Measurements from ENCODE around the gene ATXN2L. TPM values are rescaled to one million over a fixed set of nuclear protein-coding genes. Genes with fewer than 3 reads are reported as not detected.
"Not testable (repeated sequence)": the region's sequence is repeated elsewhere in the genome, so short reads cannot be mapped to it uniquely, and the experiment has no call there.

Gene ATXN2L
- total RNA-seq, 5 donors from 2014 or later (not counting 1 experiment from before 2014, with no cell fraction given): 273 to 345 (median 281) TPM

DNA sequence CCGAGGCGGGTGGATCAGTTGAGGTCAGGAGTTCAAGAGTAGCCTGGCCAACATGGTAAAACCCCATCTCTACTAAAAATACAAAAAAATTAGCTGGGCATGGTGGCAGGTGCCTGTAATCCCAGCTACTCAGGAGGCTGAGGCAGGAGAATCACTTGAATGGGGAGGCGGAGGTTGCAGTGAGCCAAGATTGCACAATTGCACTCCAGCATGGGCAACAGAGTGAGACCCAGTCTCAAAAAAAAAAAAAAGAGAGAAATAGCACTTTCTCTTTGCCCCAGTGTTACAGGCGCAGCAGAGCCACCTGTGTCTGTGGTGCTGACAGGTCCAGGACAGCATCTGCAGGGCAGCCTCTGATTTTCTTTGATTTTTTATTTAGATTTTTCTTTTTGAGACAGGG, 58.8 kb downstream of the ATXN2L start:
- WGBS (ENCODE audit: insufficient coverage): 100% methylated on average over 1 of the region's 4 CpGs
- H3K36me3 Mint-ChIP-seq; H3K36me3 ChIP-seq (ENCODE audit: control insufficient read depth in 2 of 2, extremely low read depth in 1 of 2, insufficient read depth in 1 of 2, low read length in 1 of 2); DNase-seq; POLR2A ChIA-PET; H3K9me3 Mint-ChIP-seq; CTCF ChIA-PET; H3K27ac Mint-ChIP-seq; H3K4me3 ChIP-seq (ENCODE audit: control insufficient read depth in 1 of 2, extremely low read depth in 1 of 2, low read length in 1 of 2); ATAC-seq (replicated peaks in 1 of 4); H3K27me3 Mint-ChIP-seq; H3K27ac ChIP-seq (ENCODE audit: low read length); H3K9me3 ChIP-seq: not testable (repeated sequence)
- peak overlapping the region; percentile 75 to 87 (median 85) for H3K4me3 Mint-ChIP-seq
- Histone ChIP-seq H3K4me1 (ENCODE audit: control insufficient read depth in 1 of 2, extremely low read depth in 1 of 2, insufficient read depth in 2 of 2, low read length in 2 of 2) (peaks cover 2 to 20% of the 10 kb centered on the region in 2 experiments), H3K27me3 (replicated peaks in 1 of 2; ENCODE audit: control insufficient read depth in 2 of 2, extremely low read depth in 1 of 2, insufficient read depth in 2 of 2, low read length in 1 of 2) (peaks cover 0 to 13% of the 10 kb centered on the region in 2 experiments)
- peaks cover 5 to 16% (median 6%) of the 10 kb centered on the region in 3 donors for H3K4me1 Mint-ChIP-seq

DNA sequence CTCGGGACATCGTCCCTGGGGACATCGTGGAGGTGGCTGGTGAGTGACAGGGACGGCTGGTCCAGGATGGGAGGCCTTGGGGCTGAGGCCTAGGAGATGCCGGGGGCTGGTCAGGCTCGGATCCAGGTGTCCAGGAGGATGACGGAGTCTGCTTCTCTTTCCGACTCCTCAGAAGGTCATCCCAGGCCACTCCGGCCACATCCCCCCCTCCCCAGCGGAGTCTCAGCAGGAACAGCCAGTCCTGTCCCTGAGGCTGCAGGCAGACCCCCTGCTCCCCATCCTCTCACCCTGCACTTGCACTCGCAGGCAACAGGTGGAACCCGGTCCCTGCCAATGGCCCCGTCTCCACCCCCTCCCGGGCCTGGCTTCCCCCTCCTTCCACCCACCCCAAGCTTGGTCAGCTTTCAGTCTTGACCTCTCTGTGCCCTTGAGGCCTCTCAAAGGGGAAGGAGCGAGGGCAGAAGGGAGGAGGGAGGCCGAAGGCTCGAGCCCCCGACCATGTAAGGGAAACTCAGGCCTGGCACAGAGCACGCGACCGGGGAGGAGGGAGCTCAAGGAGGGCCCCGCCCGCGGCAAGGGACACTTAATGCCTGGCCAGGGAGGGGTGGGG, 59.9 kb downstream of the ATXN2L start:
- H3K36me3 Mint-ChIP-seq: no peaks in the 10 kb centered on the region
- no peak for DNase-seq
- Histone ChIP-seq H3K4me3 (ENCODE audit: control insufficient read depth in 1 of 2, extremely low read depth in 1 of 2, low read length in 1 of 2) (no peak overlapping the region), H3K9me3 (no peaks in the 10 kb centered on the region), H3K36me3 (ENCODE audit: control insufficient read depth in 2 of 2, extremely low read depth in 1 of 2, insufficient read depth in 1 of 2, low read length in 1 of 2) (no peaks in the 10 kb centered on the region), H3K27me3 (replicated peaks in 1 of 2; ENCODE audit: control insufficient read depth in 2 of 2, extremely low read depth in 1 of 2, insufficient read depth in 2 of 2, low read length in 1 of 2) (peaks cover 0 to 13% of the 10 kb centered on the region in 2 experiments), H3K4me1 (ENCODE audit: control insufficient read depth in 1 of 2, extremely low read depth in 1 of 2, insufficient read depth in 2 of 2, low read length in 2 of 2) (peaks cover 2 to 20% of the 10 kb centered on the region in 2 experiments), H3K27ac (ENCODE audit: low read length) (no peak overlapping the region)
- H3K27ac Mint-ChIP-seq: no peak overlapping the region
- 79% methylated on average over 17 of the region's 24 CpGs for WGBS (ENCODE audit: insufficient coverage)
- H3K9me3 Mint-ChIP-seq: no peaks in the 10 kb centered on the region
- H3K27me3 Mint-ChIP-seq: peaks cover 7% of the 10 kb centered on the region in 2 donors
- ATAC-seq (replicated peaks in 1 of 4): no peak
- H3K4me1 Mint-ChIP-seq: peaks cover 5 to 16% (median 6%) of the 10 kb centered on the region in 3 donors
- POLR2A ChIA-PET: no interaction called here
- H3K4me3 Mint-ChIP-seq: no peak overlapping the region
- CTCF ChIA-PET: no interaction called here

DNA sequence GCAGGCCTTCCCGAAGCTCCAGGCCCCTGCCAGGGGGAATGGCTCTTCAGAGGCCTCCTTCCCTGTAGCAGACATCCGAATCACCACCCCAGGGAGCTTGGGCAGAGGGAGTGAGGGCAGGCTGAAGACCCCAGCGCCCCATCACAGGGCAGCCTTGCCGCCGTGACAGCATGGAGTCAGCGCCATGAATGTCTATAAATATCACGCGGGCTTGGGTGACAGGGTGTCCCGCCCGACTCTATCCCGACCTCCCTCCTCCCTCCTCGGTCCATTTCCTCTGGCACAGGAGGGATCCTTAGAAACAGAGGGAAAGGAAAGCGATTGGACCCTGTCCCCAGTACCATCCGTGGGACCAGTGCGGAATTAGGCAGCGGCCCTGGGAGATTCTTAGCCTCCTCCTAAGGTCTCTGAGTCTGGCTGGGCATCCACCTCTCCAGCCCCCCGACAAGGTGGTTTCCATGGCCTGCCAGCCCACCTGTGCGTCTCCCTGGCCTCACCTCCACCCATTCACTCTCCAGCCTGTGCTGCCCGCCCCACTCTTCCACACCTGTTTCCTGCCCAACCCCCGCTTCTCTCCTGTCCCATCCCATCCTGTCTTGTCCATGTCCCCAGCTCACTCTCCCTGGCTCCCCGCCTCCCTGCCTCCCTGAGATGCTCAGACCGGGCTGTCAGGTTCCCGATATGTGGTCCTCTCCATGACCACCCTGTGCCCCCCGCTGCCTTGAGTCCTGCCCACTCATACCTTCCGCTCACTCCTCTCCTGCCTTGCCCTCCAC, 60.6 kb downstream of the ATXN2L start:
- CTCF ChIA-PET: no interaction called here
- Histone ChIP-seq H3K4me3 (ENCODE audit: control insufficient read depth in 1 of 2, extremely low read depth in 1 of 2, low read length in 1 of 2) (no peak overlapping the region), H3K36me3 (ENCODE audit: control insufficient read depth in 2 of 2, extremely low read depth in 1 of 2, insufficient read depth in 1 of 2, low read length in 1 of 2) (no peaks in the 10 kb centered on the region), H3K27ac (ENCODE audit: low read length) (no peak overlapping the region), H3K27me3 (replicated peaks in 1 of 2; ENCODE audit: control insufficient read depth in 2 of 2, extremely low read depth in 1 of 2, insufficient read depth in 2 of 2, low read length in 1 of 2) (peaks cover 0 to 11% of the 10 kb centered on the region in 2 experiments), H3K9me3 (no peaks in the 10 kb centered on the region), H3K4me1 (ENCODE audit: control insufficient read depth in 1 of 2, extremely low read depth in 1 of 2, insufficient read depth in 2 of 2, low read length in 2 of 2) (peaks cover 2 to 20% of the 10 kb centered on the region in 2 experiments)
- H3K4me1 Mint-ChIP-seq: peaks cover 5 to 16% (median 6%) of the 10 kb centered on the region in 3 donors
- no peak overlapping the region for H3K4me3 Mint-ChIP-seq
- no peak overlapping the region for H3K27ac Mint-ChIP-seq
- POLR2A ChIA-PET: no interaction called here
- peaks cover 7% of the 10 kb centered on the region in 2 donors for H3K27me3 Mint-ChIP-seq
- no peaks in the 10 kb centered on the region for H3K36me3 Mint-ChIP-seq
- DNase-seq (no peak), ATAC-seq (replicated peaks in 1 of 4) (no peak)
- WGBS (ENCODE audit: insufficient coverage): 84% methylated on average over 17 of the region's 25 CpGs
- H3K9me3 Mint-ChIP-seq: no peaks in the 10 kb centered on the region

DNA sequence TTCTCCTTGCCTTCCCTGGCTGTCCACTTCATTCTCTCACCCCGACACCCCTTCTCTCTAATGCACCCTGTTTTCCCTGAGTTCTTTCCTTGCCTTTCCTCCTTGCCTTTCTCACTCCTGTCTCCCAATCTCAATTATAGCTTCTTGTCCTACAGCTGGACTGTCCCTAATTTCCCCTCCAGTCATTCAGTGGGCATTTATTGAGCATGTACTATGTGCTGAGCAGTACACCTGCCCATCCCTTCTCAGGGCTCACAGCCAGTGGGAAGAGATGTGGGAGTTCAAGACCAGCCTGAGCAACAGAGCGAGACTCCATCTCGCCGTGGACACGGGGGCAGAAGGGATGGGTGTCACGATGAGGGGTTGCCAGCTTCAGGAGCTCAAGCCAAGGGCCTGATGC, 61.2 kb downstream of the ATXN2L start:
- CTCF ChIA-PET: no interaction called here
- ATAC-seq (replicated peaks in 1 of 4): no peak

More for the DNA sequence above, 61.2 kb downstream of the ATXN2L start:
- Histone ChIP-seq H3K27me3 (replicated peaks in 1 of 2; ENCODE audit: control insufficient read depth in 2 of 2, extremely low read depth in 1 of 2, insufficient read depth in 2 of 2, low read length in 1 of 2) (peaks cover 0 to 11% of the 10 kb centered on the region in 2 experiments), H3K27ac (ENCODE audit: low read length) (no peak overlapping the region), H3K9me3 (no peaks in the 10 kb centered on the region), H3K36me3 (ENCODE audit: control insufficient read depth in 2 of 2, extremely low read depth in 1 of 2, insufficient read depth in 1 of 2, low read length in 1 of 2) (no peaks in the 10 kb centered on the region), H3K4me3 (ENCODE audit: control insufficient read depth in 1 of 2, extremely low read depth in 1 of 2, low read length in 1 of 2) (no peak overlapping the region), H3K4me1 (ENCODE audit: control insufficient read depth in 1 of 2, extremely low read depth in 1 of 2, insufficient read depth in 2 of 2, low read length in 2 of 2) (peaks cover 2 to 15% of the 10 kb centered on the region in 2 experiments)
- no peaks in the 10 kb centered on the region for H3K36me3 Mint-ChIP-seq
- H3K27me3 Mint-ChIP-seq: peaks cover 7% of the 10 kb centered on the region in 2 donors
- DNase-seq: no peak
- WGBS (ENCODE audit: insufficient coverage): 92% methylated on average over 4 of the region's 6 CpGs
- no peaks in the 10 kb centered on the region for H3K9me3 Mint-ChIP-seq
- H3K27ac Mint-ChIP-seq: no peak overlapping the region
- POLR2A ChIA-PET: no interaction called here
- peaks cover 5 to 12% (median 6%) of the 10 kb centered on the region in 3 donors for H3K4me1 Mint-ChIP-seq
- H3K4me3 Mint-ChIP-seq: no peak overlapping the region

Other genes with a start within 250 kb of the ATXN2L start
- gene SULT1A2, start 225.9 kb upstream of the ATXN2L start, total RNA-seq: under 1 TPM in 3 of 5 donors, not detected in 2; 0.30 to 0.62 (median 0.53) TPM
- 10 to 100 TPM; 13.3 to 19.0 (median 15.8) TPM for gene SULT1A1, start 213.0 kb upstream of the ATXN2L start, total RNA-seq
- gene NPIPB8, start 184.9 kb upstream of the ATXN2L start, total RNA-seq: 1 to 10 TPM in 2 of 5 donors, under 1 TPM in 1, not detected in 2; 0.76 to 3.7 (median 2.1) TPM
- 100 to 1,000 TPM; 196 to 414 (median 337) TPM for gene EIF3C, start 111.5 kb upstream of the ATXN2L start, total RNA-seq
- 1 to 10 TPM; 3.8 to 6.6 (median 4.5) TPM for gene NPIPB9, start 71.2 kb upstream of the ATXN2L start, total RNA-seq
- gene TUFM, start 23.3 kb downstream of the ATXN2L start, total RNA-seq: 100 to 1,000 TPM in 4 of 5 donors, 10 to 100 TPM in 1; 90.2 to 131 (median 105) TPM
- 100 to 1,000 TPM in 3 of 5 donors, 10 to 100 TPM in 2; 90.5 to 127 (median 120) TPM for gene SH2B1, start 40.8 kb downstream of the ATXN2L start, total RNA-seq
- 1 to 10 TPM in 2 of 5 donors, under 1 TPM in 3; 0.82 to 1.6 (median 0.95) TPM for gene ATP2A1, start 55.5 kb downstream of the ATXN2L start, total RNA-seq
- gene RABEP2, start 102.2 kb downstream of the ATXN2L start, total RNA-seq: 10 to 100 TPM; 26.9 to 35.5 (median 33.5) TPM
- gene CD19, start 109.0 kb downstream of the ATXN2L start, total RNA-seq: 10 to 100 TPM in 1 of 5 donors, 1 to 10 TPM in 3, under 1 TPM in 1; 0.82 to 11.9 (median 3.5) TPM
- 100 to 1,000 TPM in 3 of 5 donors, 10 to 100 TPM in 2; 78.5 to 111 (median 100) TPM for gene NFATC2IP, start 127.9 kb downstream of the ATXN2L start, total RNA-seq
- gene SPNS1, start 151.8 kb downstream of the ATXN2L start, total RNA-seq: 10 to 100 TPM; 28.2 to 53.2 (median 47.7) TPM
- 100 to 1,000 TPM; 237 to 440 (median 378) TPM for gene LAT, start 162.1 kb downstream of the ATXN2L start, total RNA-seq